Calu3 (cell line): Measurements from ENCODE around the gene NDUFS6. TPM values are rescaled to one million over a fixed set of nuclear protein-coding genes. Genes with fewer than 3 reads are reported as not detected.

Experiments used
- BruUV-seq: library from RNA; stranded (reverse); fragments of 400-500 nt; replicated peaks from 2 replicates; lab custom pipeline; 2021; lab: Mats Ljungman, UMichigan
- CTCF ChIA-PET: fragments of 300-600 bp; sonication (Branson Sonifier 250); formaldehyde crosslinking; loops from one replicate; lab custom pipeline; 2022; ENCODE audit warnings: antibody characterized with exemption; lab: Charles Lee
- DNase-seq: peaks from one replicate; pipeline ENCODE4 v3.0.0; 2022
- H3K27ac Mint-ChIP-seq: one replicate; pipeline ENCODE4 v1.8.0; 2022; ENCODE audit warnings: mixed read lengths; ENCODE audit not compliant: unreplicated experiment
- H3K27me3 Mint-ChIP-seq: one replicate; pipeline ENCODE4 v1.8.0; 2022; ENCODE audit warnings: mixed read lengths; ENCODE audit not compliant: unreplicated experiment
- H3K36me3 Mint-ChIP-seq: one replicate; pipeline ENCODE4 v1.8.0; 2022; ENCODE audit warnings: mild to moderate bottlenecking, moderate library complexity, mixed read lengths; ENCODE audit not compliant: insufficient read depth, unreplicated experiment
- H3K4me1 Mint-ChIP-seq: one replicate; pipeline ENCODE4 v1.8.0; 2022; ENCODE audit warnings: mild to moderate bottlenecking, low read depth, mixed read lengths; ENCODE audit not compliant: unreplicated experiment
- H3K4me3 Mint-ChIP-seq: one replicate; pipeline ENCODE4 v1.8.0; 2022; ENCODE audit warnings: mild to moderate bottlenecking, low read depth, moderate library complexity, mixed read lengths; ENCODE audit not compliant: unreplicated experiment
- H3K9me3 Mint-ChIP-seq: one replicate; pipeline ENCODE4 v1.8.0; 2022; ENCODE audit warnings: low read depth, mixed read lengths; ENCODE audit not compliant: unreplicated experiment
- intact Hi-C: fragments of 100-400 bp; cut with micrococcal nuclease; formaldehyde crosslinking; loops from one replicate; pipeline ENCODE4 v1.10.0; 2022; ENCODE audit not compliant: unreplicated experiment
- total RNA-seq: library from RNA; stranded (reverse); gene quantifications from 2 replicates; pipeline ENCODE4 v1.2.3, GENCODE V29; 2022
- TF ChIP-seq, protein P1 (sequence below): fragments of 200-600 bp; IDR thresholded peaks from one replicate; pipeline ENCODE4 v1.8.0; 2022; ENCODE audit warnings: antibody characterized with exemption; ENCODE audit not compliant: unreplicated experiment

NDUFS6 gene
- total RNA-seq, 1 experiment from 2014 or later, result 44.7 TPM

DNA sequence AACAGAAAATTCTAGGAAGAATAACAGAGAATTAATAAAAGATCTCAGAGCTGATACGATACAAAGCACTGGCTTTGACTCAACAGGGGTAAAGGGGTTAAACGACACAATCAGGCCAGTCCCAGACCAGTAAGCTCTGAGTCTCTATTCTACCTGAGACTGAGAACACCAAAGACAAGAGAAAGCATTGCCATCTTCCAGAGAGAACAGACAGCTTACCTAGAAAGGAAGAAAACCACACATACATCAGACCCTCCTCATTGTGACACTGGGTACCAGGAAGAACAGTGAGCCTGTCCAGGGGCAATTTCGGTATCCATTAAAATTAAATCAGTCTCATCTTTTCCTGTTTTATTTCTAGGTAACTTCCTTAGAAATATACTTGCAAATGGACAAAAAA, 42.6 kb upstream of the NDUFS6 start:
- no peak for DNase-seq
- H3K36me3 Mint-ChIP-seq, result no peaks in the 10 kb centered on the region
- BruUV-seq, result no TSS peak
- TF ChIP-seq, protein P1, sequence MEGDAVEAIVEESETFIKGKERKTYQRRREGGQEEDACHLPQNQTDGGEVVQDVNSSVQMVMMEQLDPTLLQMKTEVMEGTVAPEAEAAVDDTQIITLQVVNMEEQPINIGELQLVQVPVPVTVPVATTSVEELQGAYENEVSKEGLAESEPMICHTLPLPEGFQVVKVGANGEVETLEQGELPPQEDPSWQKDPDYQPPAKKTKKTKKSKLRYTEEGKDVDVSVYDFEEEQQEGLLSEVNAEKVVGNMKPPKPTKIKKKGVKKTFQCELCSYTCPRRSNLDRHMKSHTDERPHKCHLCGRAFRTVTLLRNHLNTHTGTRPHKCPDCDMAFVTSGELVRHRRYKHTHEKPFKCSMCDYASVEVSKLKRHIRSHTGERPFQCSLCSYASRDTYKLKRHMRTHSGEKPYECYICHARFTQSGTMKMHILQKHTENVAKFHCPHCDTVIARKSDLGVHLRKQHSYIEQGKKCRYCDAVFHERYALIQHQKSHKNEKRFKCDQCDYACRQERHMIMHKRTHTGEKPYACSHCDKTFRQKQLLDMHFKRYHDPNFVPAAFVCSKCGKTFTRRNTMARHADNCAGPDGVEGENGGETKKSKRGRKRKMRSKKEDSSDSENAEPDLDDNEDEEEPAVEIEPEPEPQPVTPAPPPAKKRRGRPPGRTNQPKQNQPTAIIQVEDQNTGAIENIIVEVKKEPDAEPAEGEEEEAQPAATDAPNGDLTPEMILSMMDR, result no peak
- H3K4me1 Mint-ChIP-seq, result no peaks in the 10 kb centered on the region
- peaks cover 3% of the 10 kb centered on the region for H3K9me3 Mint-ChIP-seq
- CTCF ChIA-PET, result no interaction called here
- intact Hi-C loops, result no loop called here
- no peak overlapping the region for H3K27ac Mint-ChIP-seq
- peaks cover 5% of the 10 kb centered on the region for H3K27me3 Mint-ChIP-seq
- H3K4me3 Mint-ChIP-seq, result no peak overlapping the region

DNA sequence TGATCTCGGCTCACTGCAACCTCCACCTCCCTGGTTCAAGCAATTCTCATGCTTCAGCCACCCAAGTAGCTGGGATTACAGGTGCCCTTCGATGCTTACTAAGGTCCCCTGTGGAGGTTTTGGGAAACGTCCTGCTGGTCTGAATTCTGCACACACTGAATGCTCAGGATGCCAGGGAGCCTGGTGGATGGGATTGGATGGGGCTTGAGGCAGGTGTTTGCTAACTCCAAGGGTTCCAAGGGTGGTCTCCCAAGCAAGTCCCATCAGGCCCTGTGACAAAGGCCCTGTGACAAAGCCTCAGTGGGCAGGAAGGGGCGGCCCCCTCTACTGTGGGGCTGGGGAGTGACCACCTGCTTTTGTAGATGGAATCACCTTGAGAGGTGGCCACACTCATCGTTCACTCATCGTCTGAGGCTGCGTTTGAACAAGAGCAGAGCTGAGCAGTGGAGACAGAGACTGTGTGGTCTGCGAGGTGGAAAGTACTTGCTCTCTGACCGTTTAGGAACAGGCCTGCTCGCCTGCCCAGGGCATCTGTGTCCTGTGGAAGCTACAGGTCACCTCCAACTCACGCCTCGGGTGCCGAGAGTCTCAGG, 41.7 kb upstream of the NDUFS6 start:
- H3K27me3 Mint-ChIP-seq, result no peaks in the 10 kb centered on the region
- no peak overlapping the region for H3K4me3 Mint-ChIP-seq
- H3K27ac Mint-ChIP-seq, result no peak overlapping the region
- TF ChIP-seq, protein P1, result no peak
- no TSS peak for BruUV-seq
- intact Hi-C loops, result no loop called here
- H3K9me3 Mint-ChIP-seq, result peaks cover 3% of the 10 kb centered on the region
- H3K36me3 Mint-ChIP-seq, result no peaks in the 10 kb centered on the region
- no peaks in the 10 kb centered on the region for H3K4me1 Mint-ChIP-seq
- DNase-seq, result no peak
- CTCF ChIA-PET, result no interaction called here

DNA sequence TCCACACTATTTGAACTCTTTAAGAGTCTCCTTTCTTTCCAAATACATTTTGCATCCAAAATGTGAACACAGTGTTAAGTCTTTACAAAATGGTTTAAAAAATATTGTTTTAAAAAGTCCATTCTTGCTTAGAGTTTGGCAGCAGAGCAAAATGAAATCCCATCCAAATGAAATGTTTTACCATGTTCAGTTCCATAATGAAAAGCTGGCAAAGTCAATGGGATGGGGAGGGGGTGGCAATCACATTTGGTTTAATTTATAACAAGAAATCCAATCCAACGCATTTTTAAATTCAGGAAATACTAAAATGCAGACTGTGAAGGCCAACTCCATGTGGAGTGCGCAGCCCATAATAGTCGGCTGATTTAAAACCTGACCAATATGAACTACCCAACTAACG, 41.0 kb upstream of the NDUFS6 start:
- H3K27ac Mint-ChIP-seq, result no peak overlapping the region
- DNase-seq, result no peak
- H3K4me3 Mint-ChIP-seq, result no peak overlapping the region
- H3K4me1 Mint-ChIP-seq, result no peaks in the 10 kb centered on the region
- H3K9me3 Mint-ChIP-seq, result peaks cover 3% of the 10 kb centered on the region
- CTCF ChIA-PET, result no interaction called here
- H3K36me3 Mint-ChIP-seq, result no peaks in the 10 kb centered on the region
- intact Hi-C loops, result no loop called here
- TF ChIP-seq, protein P1, result no peak
- no peaks in the 10 kb centered on the region for H3K27me3 Mint-ChIP-seq
- BruUV-seq, result no TSS peak

DNA sequence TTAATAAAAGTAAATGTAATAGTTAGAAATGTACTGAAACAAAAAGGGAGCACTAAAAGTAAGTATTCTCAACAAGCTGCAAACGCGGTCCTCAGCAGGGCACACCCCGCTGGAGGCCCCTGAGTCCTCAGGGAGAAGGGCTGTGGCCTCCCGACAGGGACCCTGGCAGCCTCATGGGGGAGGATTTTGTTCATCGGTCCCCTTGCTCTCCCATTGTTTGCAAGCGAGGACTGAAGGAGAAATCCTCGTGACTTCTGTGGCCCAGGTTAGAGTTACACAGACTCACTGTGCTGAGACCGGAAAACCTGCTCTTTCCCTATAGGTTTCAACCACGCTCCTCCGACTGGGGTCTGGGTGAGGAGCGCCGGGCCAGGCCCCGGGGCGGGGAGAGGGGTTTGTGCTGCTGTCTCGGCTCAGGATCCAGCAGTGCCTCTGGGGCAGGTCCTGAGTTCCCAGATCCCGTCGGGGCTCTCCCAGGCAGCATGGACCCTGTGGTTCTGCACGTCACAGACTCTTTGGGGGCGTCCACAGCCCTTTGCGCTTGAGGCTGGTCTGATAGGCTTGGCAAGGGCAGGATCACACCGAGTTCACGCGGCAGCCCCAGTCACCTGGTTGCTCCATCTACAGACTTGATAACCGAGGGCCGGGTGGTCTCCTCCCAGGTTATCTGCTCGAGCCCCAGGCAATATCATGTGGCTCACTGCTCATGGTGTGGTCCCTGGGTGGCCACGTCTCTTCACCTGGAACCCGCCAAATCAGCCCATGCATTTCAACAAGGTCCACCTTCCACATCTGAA, 40.4 kb upstream of the NDUFS6 start:
- no peaks in the 10 kb centered on the region for H3K4me1 Mint-ChIP-seq
- H3K4me3 Mint-ChIP-seq, result no peak overlapping the region
- H3K27me3 Mint-ChIP-seq, result no peaks in the 10 kb centered on the region
- intact Hi-C loops, result no loop called here
- peaks cover 3% of the 10 kb centered on the region for H3K9me3 Mint-ChIP-seq
- H3K27ac Mint-ChIP-seq, result no peak overlapping the region
- no TSS peak for BruUV-seq
- no peak for DNase-seq
- TF ChIP-seq, protein P1, result no peak
- no peaks in the 10 kb centered on the region for H3K36me3 Mint-ChIP-seq
- CTCF ChIA-PET, result interaction anchor here (0.6 kb wide), 1 partner anchor 200 kb away, joined by 3 read pairs; no protein-coding TSS in a partner anchor
